RWPE2 (cell line): ENCODE data around the gene KLHL14.

ENCODE experiments used
- ATAC-seq: fragments of 200-7000 bp; cut with Tn5 transposase; 3 replicates; pipeline ENCODE4 v1.9.1; 2021; ENCODE audit warnings: low read depth
- DNase-seq: peaks from one replicate; pipeline ENCODE4 v3.0.0-alpha.2; 2020; ENCODE audit warnings: low spot score
- H3K27ac ChIP-seq: fragments of 450-650 bp; 2 replicates; pipeline ENCODE4 v1.5.1; 2017; ENCODE audit warnings: mild to moderate bottlenecking; ENCODE audit not compliant: poor library complexity, severe bottlenecking
- H3K27me3 ChIP-seq: fragments of 250-450 bp; sonication (Bioruptor Pico); 2 replicates; pipeline ENCODE4 v1.5.1; 2021; ENCODE audit warnings: mild to moderate bottlenecking, moderate library complexity; ENCODE audit not compliant: insufficient read depth, poor library complexity, severe bottlenecking
- H3K36me3 ChIP-seq: fragments of 250-450 bp; sonication (Bioruptor Pico); 2 replicates; pipeline ENCODE4 v1.5.1; 2020; ENCODE audit warnings: low read depth, mild to moderate bottlenecking, moderate library complexity
- H3K4me1 ChIP-seq: fragments of 250-450 bp; sonication (Bioruptor Pico); 2 replicates; pipeline ENCODE4 v1.5.1; 2021; ENCODE audit warnings: mild to moderate bottlenecking, moderate library complexity; ENCODE audit not compliant: insufficient read depth, poor library complexity, severe bottlenecking
- H3K4me3 ChIP-seq: fragments of 250-450 bp; sonication (Bioruptor Pico); 2 replicates; pipeline ENCODE4 v1.5.1; 2021; ENCODE audit warnings: mild to moderate bottlenecking, moderate library complexity; ENCODE audit not compliant: severe bottlenecking
- H3K9me3 ChIP-seq: fragments of 250-450 bp; sonication (Bioruptor Pico); 2 replicates; pipeline ENCODE4 v1.5.1; 2021; ENCODE audit warnings: mild to moderate bottlenecking, moderate library complexity; ENCODE audit not compliant: severe bottlenecking
- CTCF ChIP-seq: fragments of 450-650 bp; IDR thresholded peaks from one replicate; pipeline ENCODE4 v1.5.1; 2017; ENCODE audit warnings: mild to moderate bottlenecking, moderate library complexity; ENCODE audit not compliant: poor library complexity, severe bottlenecking

Gene KLHL14

GRCh38 chr18:32637226-32637625 is 135.6 kb downstream of the KLHL14 start:
- no peak for TF ChIP-seq CTCF
- H3K4me3 ChIP-seq, result no peak overlapping the region
- DNase-seq, result no peak
- H3K4me1 ChIP-seq, result no peaks in the 10 kb centered on the region
- H3K36me3 ChIP-seq, result no peaks in the 10 kb centered on the region
- ATAC-seq, result no peak
- no peaks in the 10 kb centered on the region for H3K9me3 ChIP-seq
- H3K27ac ChIP-seq, result no peak overlapping the region
- no peaks in the 10 kb centered on the region for H3K27me3 ChIP-seq

- Histone ChIP-seq H3K36me3 (no peaks in the 10 kb centered on the region), H3K9me3 (no peaks in the 10 kb centered on the region), H3K27ac (no peak overlapping the region), H3K27me3 (no peaks in the 10 kb centered on the region), H3K4me3 (no peak overlapping the region), H3K4me1 (no peaks in the 10 kb centered on the region)
- no peak for TF ChIP-seq CTCF
- DNase-seq (no peak), ATAC-seq (no peak)
These were observed 137.9 kb downstream of the KLHL14 start for GRCh38 chr18:32634876-32635431.

DNA sequence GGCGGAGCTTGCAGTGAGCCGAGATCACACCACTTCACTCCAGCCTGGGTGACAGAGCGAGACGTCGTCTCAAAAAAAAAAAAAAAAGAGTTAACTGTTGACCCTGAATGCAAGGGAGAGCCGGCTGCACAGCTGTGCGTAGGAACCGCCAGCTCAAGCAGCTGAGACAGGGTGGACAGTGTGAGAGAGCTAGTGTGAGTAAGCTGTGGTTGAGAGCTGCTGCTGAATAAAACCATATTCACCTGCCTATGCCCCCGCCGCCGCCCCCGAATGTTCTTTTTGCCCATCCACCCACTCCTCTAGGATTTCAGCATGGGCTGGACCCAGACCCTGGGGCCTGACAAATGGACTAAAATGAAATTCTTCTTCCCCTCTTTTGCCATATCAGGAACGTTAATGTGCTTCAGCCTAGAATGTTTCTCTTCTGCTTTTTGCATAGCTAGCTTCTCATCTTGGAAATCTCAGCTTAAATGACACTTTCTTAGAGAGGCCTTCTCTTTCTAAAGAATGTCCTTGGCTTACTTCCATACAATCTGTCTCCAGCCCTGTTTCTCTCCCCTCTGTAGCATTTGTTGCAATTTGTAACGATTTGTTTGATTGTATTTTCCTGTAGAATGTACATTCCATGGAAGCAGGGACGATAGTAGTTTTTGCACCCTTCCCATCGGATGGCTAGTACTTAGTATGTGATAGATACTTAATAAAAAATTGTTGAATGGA is 142.7 kb downstream of the KLHL14 start:
- Histone ChIP-seq H3K4me1 (no peaks in the 10 kb centered on the region), H3K9me3 (no peaks in the 10 kb centered on the region), H3K4me3 (no peak overlapping the region), H3K27ac (no peak overlapping the region), H3K36me3 (no peaks in the 10 kb centered on the region), H3K27me3 (no peaks in the 10 kb centered on the region)
- ATAC-seq (no peak), DNase-seq (no peak)
- TF ChIP-seq CTCF, result no peak

DNA sequence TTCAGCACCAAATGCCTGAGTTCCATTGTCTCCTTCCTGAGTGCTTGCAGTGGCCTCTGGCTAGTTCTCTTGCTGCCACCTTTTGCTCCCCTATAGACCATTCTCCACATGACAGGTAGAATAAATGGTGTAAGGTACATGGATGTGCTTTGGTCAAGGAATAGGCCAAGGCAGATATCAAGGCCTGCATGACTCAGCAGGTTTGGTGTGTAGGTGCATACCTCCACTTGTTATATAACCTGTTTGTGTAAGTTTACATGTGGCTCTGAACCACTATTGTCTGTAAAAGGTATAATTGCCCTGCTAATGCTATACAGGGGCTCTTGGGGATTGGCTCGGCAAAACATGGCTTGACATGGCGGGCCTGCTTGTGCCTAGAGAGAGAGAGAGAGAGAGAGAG is 143.5 kb downstream of the KLHL14 start:
- no peaks in the 10 kb centered on the region for H3K4me1 ChIP-seq
- H3K36me3 ChIP-seq, result no peaks in the 10 kb centered on the region
- no peaks in the 10 kb centered on the region for H3K27me3 ChIP-seq
- no peak for ATAC-seq
- H3K4me3 ChIP-seq, result no peak overlapping the region
- no peak for TF ChIP-seq CTCF
- DNase-seq, result no peak
- no peak overlapping the region for H3K27ac ChIP-seq
- no peaks in the 10 kb centered on the region for H3K9me3 ChIP-seq

DNA sequence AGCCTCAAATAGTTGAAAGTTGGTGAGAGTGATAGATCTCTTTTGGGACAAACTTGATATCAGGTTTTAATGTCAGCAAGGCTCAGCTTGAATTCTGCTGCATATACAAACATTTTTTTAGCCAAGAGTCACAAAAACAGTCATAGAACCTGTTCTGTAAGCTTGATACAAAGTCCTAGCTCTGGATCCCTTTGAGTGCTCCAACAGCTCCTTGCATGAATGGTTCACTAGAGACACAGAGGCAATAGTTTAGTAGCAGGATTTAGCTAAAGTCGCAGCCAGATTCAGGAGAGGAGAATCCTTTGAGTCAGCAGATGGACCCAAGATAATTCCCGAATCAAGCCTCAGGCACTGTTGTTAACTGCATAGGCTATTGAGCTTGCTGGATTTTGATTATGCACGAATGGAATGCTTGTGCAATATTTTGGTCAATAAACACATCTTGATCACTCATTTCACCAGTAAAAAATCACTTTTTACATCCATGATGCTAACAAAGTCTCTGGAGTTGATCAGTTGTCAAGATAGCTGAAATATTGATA is 148.6 kb downstream of the KLHL14 start:
- no peaks in the 10 kb centered on the region for H3K36me3 ChIP-seq
- no peak overlapping the region for H3K4me3 ChIP-seq
- no peak for TF ChIP-seq CTCF
- no peak for DNase-seq
- no peak for ATAC-seq
- no peaks in the 10 kb centered on the region for H3K4me1 ChIP-seq
- H3K27ac ChIP-seq, result no peak overlapping the region
- H3K27me3 ChIP-seq, result no peaks in the 10 kb centered on the region
- no peaks in the 10 kb centered on the region for H3K9me3 ChIP-seq
